GM21619 (cell line): Measurements from ENCODE around the gene ZG16.
A peak's percentile ranks its signal among the peaks of the same experiment; 100 is the strongest.
"Not testable (repeated sequence)": the region's sequence is repeated elsewhere in the genome, so short reads cannot be mapped to it uniquely, and the experiment has no call there.

Experiments used
- ATAC-seq: cut with Tn5 transposase; IDR thresholded peaks from one replicate; pipeline ENCODE4 v1.9.1; 2021; ENCODE audit not compliant: unreplicated experiment

Gene ZG16, protein sequence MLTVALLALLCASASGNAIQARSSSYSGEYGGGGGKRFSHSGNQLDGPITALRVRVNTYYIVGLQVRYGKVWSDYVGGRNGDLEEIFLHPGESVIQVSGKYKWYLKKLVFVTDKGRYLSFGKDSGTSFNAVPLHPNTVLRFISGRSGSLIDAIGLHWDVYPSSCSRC

DNA sequence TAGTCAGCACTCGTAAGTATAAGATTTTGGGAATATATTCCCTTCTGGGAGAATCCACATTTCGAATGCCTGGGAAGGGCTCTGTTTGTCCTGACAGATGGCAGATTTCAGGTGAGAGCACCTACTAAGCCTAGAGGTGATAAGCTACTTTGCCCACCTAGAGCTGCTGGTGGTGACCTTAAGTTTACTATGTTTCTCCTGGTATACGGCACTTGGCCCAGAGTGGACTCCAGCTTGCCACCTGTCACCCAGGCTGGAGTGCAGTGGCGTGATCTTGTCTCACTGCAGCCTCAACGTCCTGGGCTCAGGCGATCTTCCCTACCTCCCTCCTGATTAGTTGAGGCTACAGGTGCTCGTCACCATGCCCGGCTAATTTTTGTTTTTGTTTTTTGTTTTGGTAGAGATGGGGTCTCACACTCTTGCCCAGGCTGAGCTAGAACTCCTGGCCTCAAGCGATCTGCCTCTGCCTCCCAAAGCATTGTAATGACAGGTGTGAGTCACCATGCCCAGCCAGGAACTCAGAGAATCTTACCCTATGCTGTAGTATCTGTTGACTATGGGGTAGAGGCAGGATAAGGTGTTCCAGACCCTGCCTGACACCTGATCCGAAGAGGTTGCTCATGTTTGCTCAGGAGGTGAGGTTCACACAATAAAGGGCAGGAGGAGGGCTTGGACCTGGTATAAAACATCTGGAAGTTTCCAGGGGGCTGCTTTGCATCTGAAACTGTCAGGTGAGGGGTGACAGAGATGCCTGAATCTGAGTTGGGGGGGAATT lies at the start of gene ZG16:
Gene ZG16 (plus strand): TSS at position 681 of the 775 bp plus-strand sequence. CDS start 1,011 bp downstream, outside the sequence.
- ATAC-seq: no peak

DNA sequence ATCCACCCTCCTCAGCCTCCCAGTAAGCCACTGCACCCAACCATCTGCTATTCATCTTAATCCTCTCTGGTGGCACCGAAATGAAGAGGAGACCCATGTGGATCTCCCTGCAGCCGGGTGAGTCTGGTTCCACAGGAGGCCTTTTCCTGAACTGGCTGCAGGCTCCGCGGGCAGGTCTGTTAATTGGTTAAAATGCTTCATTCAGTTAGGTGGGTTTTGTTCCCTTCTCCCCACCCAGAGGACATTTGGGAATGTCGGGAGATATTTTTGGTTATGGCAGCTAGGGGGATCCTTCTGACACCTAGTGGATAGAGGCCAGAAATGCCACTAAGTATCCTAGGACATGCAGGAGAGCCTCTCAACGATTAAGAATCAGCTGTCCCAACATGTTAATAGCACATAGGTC lies 48.9 kb upstream of the ZG16 start:
- ATAC-seq: no peak

DNA sequence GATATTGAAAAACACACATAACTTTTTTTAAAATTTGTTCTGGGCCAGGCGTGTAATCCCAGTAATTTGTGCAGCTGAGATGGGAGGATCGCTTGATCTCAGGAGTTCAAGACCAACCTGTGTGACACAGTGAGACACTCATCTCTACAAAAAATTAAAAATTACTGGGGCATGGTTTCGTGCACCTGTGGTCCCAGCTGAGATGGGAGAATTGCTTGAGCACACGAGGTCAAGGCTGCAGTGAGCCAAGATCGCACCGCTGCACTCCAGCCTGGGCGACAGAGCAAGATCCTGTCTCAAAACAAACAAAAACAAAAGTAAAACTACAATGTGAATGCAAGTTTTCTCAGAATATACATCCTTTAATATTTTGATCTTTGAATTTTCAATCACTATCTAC lies 47.4 kb upstream of the ZG16 start:
- ATAC-seq: no peak

DNA sequence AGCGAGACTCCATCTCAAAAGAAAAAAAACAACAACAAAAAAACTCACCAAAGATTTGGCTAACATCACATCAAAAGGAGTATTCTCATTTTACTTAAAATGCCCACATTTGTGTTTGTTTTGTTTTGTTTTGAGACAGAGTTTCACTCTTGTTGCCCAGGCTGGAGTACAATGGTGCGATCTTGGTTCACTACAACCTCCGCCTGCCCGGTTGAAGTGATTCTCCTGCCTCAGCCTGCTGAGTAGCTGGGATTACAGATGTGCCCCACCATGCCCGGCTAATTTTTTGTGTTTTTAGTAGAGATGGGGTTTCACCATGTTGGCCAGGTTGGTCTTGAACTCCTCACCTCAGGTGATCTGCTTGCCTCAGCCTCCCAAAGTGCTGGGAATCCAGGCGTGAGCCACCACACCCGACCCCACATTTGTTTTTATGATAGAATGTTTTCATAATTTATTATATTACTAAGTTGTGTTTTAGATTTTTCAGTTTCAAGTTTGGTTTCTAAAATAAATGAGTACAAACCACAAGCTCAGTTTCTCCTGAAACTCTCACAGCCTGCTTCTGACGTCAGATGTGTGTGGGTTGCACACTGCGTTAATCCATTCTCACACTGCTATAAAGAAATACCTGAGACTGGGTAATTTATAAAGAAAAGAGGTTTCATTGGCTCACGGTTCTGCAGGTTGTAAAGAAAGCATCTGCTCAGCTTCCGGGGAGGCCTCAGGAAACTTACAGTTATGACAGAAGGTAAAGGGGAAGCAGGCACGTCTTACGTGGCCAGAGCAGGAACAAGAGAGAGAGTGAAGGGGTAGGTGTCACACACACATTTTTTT lies 46.1 kb upstream of the ZG16 start:
- peak; percentile 78 for ATAC-seq

DNA sequence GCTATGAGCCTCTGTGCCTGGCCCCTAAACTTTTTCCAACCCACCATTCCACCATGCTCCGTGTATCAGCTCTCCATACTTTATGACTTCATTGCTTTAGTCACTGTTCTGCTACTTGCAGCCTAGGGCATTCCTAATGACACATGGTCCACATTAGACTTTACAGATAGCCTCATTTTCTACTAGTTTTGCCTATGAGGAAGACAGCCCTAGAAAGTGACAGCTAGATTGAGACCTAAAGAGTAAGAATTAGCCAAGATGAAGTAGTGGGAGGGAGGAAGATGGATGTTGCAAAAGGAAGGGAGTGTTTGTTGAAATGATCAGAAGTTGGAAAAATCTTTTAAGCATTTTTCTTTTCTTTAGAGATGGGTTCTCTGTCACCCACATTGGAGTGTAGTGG lies 43.3 kb upstream of the ZG16 start:
- no peak for ATAC-seq

DNA sequence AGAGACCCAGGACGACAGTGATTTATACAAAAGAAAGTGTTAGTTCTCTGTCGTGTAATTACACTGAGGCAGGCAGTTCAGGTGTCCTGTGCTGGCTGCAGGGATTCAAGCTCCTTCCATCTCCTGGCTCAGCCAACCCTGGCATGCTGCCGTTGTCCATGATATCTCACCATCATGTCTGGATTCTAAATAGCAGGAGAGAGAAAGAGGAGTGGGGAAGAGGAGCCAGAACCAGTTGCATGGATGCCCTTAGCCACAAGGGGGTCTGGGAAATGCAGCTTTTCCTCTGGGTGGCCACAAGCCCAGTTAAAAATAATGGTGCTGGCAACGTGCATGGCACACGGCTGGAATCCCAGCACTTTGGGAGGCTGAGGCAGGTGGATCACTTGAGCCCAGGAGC lies 41.9 kb upstream of the ZG16 start:
- ATAC-seq: no peak

DNA sequence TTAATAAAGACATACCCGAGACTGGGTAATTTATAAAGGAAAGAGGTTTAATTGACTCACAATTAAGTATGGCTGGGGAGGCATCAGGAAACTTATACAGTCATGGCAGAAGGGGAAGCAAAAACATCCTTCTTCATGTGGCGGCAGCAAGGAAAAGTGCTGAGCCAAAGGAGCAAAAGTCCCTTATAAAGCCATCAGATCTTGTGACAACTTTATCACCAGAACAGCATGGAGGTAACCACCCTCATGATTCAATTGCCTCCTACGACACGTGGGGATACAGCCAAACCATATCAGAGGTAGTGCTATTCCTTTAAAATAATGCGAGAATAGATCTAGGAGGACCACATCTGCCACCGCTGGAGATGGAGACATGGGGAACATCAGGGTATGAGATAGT lies 41.3 kb upstream of the ZG16 start:
- no peak for ATAC-seq

DNA sequence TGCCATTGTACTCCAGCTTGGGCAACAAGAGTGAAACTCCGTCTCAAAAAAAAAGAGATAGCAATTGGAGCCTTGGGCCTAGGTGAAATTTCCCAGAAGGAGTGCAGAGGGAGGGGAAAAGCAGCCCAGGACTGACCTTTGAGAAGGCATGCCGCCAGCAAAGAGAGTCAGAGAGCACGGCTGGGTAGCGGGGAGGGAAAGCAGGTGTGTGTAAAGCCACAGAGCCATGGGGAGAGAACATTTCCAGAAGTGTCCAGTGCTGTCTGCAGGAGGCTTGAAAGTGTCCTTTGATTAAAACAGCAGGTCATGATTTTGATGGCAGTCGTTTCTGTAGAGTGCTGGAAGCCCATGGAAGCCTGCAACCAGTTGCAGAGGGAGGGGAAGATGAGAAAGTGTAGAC lies 40.3 kb upstream of the ZG16 start:
- ATAC-seq: no peak

DNA sequence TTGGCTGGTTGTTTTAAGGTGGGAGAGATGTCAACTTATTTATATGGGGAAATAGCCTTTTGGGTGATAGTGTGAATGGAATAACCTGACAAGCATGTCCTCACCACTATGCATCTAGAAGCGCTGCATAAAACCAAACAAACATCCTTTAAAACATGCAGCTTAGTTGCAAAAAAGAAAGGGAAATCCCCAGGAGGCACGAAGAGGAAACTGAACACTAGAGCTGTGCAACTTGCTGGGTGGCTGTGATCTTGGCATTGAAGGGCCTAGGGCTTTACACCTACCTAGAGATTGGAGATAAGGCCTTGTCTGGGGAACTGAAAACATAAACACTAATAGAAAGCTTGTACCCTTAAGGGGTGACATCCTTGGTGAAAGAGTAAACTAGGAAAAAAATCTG lies 39.5 kb upstream of the ZG16 start:
- ATAC-seq: no peak

DNA sequence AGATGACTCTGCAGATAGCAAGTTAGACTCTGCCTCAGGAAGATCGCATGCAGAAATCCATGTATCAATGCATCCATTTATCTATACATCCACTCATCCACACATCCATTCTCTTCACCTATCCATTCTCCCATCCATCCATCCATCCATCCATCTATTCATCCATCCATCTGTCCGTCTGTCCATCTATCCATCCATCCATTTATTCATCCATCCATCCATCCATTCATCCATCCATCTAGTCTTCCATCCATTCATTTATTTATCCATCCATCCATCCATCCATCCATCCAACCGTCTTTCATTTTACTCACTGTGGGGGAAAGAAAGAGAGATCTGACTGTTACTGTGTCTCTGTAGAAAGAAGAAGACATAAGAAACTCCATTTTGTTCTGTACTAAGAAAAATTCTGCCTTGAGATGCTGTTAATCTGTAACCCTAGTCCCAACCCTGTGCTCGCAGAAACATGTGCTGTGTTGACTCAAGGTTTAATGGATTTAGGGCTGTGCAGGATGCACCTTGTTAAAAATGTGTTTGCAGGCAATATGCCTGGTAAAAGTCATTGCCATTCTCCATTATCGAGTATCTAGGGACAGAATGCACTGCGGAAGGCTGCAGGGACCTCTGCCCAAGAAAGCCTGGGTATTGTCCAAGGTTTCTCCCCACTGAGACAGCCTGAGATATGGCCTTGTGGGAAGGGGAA lies 38.0 kb upstream of the ZG16 start:
- not testable (repeated sequence) for ATAC-seq

DNA sequence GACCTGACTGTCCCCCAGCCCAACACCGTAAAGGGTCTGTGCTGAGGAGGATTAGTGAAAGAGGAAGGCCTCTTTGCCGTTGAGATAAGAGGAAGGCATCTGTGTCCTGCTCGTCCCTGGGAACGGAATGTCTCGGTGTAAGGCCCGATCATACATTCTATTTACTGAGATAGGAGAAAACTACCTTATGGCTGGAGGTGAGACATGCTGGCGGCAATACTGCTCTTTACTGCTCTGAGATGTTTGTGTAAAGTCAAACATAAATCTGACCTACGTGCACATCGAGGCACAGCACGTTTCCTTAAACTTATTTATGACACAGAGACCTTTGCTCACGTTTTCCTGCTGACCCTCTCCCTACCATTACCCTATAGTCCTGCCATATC lies 37.4 kb upstream of the ZG16 start:
- ATAC-seq: not testable (repeated sequence)

DNA sequence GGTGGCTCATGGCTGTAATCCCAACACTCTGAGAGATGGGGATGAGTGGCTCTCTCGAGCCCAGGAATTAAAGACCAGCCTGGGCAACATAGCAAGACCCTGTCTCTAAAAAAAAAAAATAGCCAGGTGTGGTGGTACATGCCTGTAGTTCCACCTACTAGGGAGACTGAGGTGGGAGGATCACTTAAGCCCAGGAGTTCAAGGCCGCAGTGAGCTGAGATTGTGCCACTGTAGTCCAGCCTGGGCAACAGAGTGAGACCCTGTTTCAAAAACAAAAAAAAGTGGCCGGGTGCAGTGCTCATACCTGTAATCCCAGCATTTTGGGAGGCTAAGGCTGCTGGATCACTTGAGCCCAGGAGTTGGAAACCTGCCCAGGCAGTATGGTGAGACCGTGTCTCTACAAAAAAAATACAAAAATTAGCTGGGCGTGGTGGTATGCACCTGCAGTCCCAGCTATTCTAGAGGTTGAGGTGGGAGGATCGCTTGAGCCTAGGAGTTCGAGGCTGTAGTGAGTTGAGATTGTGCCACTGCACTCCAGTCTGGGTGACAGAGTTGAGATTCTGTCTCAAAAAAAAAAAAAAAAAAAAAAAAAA lies 35.3 kb upstream of the ZG16 start:
- no peak for ATAC-seq

DNA sequence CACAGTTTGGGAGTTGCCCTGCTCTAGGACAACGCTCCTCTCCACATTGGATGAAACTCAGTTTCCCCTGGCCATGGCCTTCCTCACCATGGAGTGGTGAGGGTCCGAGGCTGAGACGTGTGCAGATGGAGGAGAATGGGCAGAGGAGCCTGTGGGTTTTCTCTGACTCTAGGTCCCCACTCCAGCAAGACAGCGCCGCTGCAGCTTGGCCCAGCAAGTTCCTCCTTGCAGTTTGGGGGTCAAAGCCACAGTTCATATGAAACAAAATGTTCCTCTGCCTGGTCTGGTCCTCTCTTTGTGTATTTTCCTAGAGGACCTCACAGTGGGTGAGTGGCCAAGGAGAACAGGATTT lies 34.6 kb upstream of the ZG16 start:
- ATAC-seq: no peak

DNA sequence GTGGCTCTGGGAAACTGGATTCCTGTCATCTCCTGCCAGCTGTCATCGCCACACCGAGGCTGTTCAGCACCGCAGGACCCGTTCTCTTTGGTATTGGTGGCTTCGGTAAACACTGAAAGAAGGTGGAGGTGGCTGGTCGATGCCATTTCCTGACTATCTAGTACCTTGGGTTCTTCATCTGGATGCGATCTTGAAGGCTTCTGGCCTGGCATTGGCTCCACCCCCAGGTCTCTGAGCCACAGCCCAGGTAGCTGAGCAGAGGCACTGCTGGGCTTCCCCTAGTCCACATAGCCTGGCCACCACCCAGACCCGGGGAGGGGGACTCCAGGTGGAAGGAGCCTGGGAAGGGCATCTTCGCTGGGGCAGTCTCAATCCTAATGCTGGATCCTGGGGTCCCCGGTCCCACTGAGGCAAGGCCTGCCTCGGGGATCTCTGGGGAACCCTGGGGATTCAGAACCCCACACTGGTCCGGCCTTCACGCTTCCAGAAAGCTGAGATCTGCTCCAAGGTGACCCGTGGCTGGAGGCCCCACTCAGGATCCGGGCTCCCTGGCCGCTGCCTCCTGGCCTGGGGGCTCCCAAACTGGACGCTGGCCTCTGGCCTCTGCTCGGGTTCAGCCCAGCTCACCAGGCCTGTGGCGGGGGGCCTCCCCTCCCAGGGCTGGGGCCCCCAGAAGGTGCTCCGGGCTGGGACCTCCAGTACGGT lies 34.1 kb upstream of the ZG16 start:
- no peak for ATAC-seq

DNA sequence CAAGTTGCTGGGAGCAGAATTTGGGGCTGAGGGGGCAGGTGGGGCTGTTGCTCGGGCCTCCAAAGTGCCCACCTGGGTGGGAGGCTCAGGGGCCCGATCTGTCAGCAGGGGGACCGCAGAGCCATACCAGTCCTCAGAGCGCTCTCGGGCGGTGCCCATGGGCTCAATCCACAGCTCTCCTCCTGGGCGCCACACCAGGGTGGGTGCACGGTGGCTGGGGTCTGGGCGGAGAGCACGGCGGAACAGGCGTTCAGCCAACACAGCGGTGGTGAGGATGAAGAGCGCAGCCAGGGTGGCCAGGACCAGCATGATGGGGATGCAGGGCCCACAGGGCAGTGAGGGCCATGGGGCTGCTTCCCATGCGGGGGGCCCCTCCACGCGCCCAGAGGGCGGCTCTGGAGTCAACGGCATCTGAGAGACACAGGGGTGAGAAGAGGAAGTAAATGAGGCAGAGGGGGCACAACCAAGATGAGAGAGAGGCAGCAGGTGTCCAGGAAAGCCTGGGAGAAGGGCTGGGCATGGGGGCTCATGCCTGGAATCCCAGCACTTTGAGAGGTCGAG lies 33.4 kb upstream of the ZG16 start:
- no peak for ATAC-seq

DNA sequence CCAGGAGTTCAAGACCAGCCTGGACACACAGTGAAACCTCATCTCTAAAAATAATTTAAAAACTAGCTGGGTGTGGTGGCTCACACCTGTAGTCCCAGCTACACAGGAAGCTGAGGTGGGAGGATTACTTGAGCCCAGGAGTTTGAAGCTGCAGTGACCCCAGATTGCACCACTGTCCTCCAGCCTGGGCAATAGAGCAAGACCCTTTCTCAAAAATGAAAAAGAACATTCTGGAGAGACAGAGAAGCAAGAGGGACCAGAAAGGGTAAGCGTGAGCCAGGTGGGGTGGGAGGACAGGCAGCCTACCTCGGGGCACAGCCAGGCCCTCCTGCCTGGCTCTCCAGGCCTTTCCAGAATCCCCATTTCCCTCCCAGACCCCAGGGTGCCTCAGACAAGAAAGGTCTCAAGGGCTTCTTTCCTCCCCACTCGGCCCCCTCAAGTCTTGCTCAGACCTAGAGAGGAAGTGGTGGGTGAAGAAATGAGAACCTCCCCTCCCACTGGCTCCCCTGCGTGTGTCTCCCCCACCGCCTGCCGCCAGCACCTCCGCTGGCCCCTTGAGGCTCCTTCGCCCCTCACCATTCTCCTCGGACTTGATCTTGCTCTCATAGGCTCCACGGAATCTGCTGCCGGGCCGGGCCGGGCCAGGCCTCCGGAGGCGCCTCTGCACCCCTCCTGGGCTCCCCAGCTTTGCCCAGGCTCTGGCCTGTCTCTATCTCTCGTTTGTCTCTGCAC lies 32.8 kb upstream of the ZG16 start:
- ATAC-seq: peak; percentile 43

DNA sequence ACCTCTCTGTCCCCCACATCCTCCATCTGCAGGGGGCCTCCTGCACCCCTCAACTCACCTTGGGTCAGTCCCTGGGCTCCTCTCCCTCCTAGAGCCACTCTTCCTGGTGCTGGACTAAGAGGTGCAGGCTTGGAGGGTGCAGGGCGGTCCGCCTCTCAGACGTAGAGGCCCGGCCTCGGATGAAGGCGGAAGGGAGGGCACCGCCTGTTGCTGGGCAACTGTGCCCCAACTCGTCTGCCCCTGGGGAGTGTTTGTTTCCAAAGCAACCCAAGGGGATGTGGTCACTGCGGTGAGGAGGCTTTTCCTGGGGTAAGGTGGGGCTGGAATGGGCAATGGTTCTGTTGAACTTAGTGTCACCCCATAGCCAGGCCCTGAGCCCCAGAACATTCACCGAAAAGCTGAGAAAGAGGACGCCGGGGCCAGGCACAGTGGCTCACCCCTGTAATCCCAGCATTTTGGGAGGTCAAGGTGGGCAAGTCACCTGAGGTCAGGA lies 32.2 kb upstream of the ZG16 start, which contains the start of gene C16orf54:
Gene C16orf54 (minus strand): TSS at position 138 of the 493 bp plus-strand sequence. CDS start 1,039 bp downstream, outside the sequence.
- peak; percentile 70 for ATAC-seq

DNA sequence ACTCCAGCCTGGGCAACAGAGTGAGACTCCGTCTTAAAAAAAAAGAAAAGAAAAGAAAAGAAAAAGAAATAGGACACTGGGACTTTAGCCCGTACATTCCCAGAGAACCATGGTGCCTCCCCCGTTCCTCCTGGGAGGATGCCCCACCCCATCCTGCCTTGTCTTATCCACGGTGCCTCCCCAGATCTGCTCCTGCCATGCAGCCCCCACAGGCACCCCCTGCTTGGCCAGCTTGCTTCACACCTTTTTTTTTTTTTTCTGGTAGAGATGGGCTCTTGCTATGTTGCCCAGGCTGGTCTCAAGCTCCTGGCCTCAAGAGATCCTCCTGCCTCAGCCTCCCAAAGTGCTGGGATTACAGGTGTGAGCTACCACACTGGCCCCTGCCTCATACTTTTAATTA lies 31.5 kb upstream of the ZG16 start:
- not testable (repeated sequence) for ATAC-seq
